Mammary epithelial cell (primary cell): ENCODE data around the gene ACSL6.
A peak's percentile ranks its signal among the peaks of the same experiment; 100 is the strongest.

Experiments used
- EZH2 ChIP-seq: IDR thresholded peaks from 2 replicates; pipeline ENCODE4 v1.6.1; 2012; ENCODE audit warnings: low read length, inconsistent platforms, borderline replicate concordance
- TF ChIP-seq, protein P1 (sequence below), 2 donors: IDR thresholded peaks in 1 of 2; conservative IDR thresholded peaks in 1 of 2; 2 replicates each; pipeline ENCODE4 v1.5.1; 2011 to 2012; ENCODE audit warnings: inconsistent platforms in 2 of 2, low read length in 2 of 2, mild to moderate bottlenecking in 2 of 2, control low read depth in 1 of 2, low read depth in 1 of 2; ENCODE audit not compliant: insufficient read depth in 1 of 2; ENCODE audit errors: extremely low read depth in 1 of 2

DNA sequence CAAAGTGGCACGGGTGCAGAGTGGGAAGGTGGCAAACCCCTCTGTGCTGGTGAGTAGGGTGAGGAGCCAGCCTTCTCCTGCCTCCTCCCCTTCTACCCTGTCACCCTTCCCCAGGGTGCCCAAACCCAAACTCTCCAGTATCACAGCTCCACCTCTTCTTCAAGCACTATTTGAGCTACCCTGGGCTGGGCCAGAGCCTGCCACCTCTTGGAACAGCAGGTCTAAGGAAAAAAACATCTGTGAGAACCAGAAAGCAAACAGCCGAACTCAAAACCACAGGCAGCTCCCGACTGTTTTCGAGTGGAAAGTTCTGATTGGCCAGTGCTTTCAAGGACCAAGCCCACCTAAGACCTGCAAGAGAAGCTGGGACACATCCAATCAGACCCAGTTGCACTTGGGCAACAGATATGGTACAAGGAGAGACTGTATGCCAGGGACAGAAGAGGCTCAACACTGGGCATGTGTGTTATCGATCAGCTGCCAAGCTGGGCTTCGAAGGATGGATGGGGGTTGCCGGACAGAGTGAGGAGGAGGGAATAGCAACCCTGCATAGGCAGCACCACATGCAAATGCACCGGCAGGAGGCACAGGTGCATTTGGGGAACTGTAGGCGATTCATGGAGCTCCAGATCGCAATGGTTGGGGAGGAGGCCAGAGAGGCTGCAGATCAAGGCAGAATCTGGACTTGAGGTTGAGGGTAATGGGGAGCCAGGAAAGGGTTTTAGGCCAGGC lies 19.7 kb downstream of the ACSL6 start:
- TF ChIP-seq, protein P1, sequence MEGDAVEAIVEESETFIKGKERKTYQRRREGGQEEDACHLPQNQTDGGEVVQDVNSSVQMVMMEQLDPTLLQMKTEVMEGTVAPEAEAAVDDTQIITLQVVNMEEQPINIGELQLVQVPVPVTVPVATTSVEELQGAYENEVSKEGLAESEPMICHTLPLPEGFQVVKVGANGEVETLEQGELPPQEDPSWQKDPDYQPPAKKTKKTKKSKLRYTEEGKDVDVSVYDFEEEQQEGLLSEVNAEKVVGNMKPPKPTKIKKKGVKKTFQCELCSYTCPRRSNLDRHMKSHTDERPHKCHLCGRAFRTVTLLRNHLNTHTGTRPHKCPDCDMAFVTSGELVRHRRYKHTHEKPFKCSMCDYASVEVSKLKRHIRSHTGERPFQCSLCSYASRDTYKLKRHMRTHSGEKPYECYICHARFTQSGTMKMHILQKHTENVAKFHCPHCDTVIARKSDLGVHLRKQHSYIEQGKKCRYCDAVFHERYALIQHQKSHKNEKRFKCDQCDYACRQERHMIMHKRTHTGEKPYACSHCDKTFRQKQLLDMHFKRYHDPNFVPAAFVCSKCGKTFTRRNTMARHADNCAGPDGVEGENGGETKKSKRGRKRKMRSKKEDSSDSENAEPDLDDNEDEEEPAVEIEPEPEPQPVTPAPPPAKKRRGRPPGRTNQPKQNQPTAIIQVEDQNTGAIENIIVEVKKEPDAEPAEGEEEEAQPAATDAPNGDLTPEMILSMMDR (conservative IDR thresholded peaks at IDR 0.05 in 1 of 2, IDR thresholded peaks at IDR 0.05 in 1 of 2; ENCODE audit: extremely low read depth in 1 of 2, insufficient read depth in 1 of 2, low read depth in 1 of 2, low read length in 2 of 2), result no peak
- TF ChIP-seq EZH2, result peak; percentile 18
